Measurements from ENCODE around the gene APOBEC4.
"Not testable (repeated sequence)": the region's sequence is repeated elsewhere in the genome, so short reads cannot be mapped to it uniquely, and the experiment has no call there.

The APOBEC4 gene

GRCh38 chr1:183632964-183633363 is 20.2 kb downstream of the APOBEC4 start:
- peak in 1 of 5 donors; percentile 39 for DNase-seq

- DNase-seq: no peak
These were observed 21.0 kb downstream of the APOBEC4 start for GRCh38 chr1:183632114-183632513.

GRCh38 chr1:183630748-183631147 is 22.4 kb downstream of the APOBEC4 start:
- no peak for DNase-seq

DNA sequence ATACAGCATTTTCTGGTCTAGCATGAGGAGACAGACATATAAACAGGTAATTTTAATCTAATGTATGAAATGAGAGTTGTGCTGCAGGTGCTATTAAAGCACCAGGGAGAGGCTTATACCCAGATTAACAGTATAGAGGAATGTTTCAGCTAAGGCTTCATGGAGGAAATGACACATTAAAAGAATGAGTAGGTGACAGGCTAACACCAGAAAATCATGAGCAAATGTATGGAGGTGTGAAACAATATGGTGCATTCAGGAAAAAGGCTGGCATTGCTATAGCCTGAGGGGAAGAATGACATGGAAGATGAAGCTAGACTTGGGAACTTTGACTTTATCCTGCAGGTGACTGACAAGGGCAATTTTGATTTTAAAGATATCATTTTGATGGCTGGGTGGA is 24.6 kb downstream of the APOBEC4 start:
- DNase-seq: no peak

DNA sequence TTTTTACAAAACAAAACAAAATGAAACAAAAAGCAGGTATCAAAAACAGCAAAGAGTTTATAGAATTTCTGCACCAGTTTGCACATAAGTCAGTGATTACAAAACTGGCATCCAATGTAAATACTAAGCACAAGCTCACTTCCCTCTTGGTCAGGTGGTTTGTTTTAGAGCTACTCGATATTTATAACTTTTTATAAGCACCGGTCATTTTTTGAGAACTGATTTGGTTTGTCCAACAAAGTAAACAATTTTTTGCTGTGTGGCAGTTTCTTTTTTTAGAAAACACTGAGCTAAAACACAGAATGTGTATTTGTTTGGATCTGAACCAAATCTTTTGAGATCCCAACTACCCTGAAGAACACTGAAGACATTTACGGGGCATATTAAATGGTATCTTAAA is 26.9 kb downstream of the APOBEC4 start:
- not testable (repeated sequence) for DNase-seq

GRCh38 chr1:183622884-183623785 is 30.0 kb downstream of the APOBEC4 start:
- peak in 3 of 5 donors; percentile 28 to 60 (median 30) for DNase-seq

GRCh38 chr1:183622013-183622412 is 31.1 kb downstream of the APOBEC4 start:
- no peak for DNase-seq

GRCh38 chr1:183620311-183620710 is 32.8 kb downstream of the APOBEC4 start:
- no peak for DNase-seq

- DNase-seq: no peak
These were observed 33.3 kb downstream of the APOBEC4 start for GRCh38 chr1:183619781-183620180.

DNA sequence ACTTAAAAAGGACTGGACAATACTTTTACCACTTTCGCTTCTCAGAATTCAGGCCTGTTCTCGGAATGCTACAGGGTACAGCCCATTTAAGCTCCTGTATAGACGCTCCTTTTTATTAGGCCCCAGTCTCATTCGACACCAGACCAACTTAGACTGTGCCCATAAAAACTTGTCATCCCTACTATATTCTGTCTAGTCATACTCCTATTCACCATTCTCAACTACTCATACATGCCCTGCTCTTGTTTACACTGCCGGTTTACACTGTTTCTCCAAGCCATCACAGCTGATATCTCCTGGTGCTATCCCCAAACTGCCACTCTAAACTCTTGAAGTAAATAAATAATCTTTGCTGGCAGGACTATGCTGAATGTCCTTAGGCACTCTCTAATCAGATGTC is 34.9 kb downstream of the APOBEC4 start:
- not testable (repeated sequence) for DNase-seq

DNA sequence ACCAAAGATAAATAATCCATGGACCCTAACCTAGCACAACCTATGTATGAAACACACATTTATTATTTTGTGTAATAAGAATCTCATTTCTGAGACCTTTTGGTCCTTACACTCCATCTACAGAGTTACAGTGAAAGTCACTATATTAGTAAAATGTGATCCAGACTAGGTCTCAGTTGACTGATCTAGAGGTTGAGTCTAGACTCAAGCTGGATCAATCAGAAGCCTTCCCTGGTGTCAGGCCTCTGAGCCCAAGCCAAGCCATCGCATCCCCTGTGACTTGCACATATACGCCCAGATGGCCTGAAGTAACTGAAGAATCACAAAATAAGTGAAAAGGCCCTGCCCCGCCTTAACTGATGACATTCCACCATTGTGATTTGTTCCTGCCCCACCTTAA is 40.1 kb downstream of the APOBEC4 start:
- DNase-seq: not testable (repeated sequence)

- no peak for DNase-seq
These were observed 40.7 kb downstream of the APOBEC4 start for GRCh38 chr1:183612407-183612806.

GRCh38 chr1:183611021-183611420 is 42.1 kb downstream of the APOBEC4 start:
- DNase-seq: no peak

DNA sequence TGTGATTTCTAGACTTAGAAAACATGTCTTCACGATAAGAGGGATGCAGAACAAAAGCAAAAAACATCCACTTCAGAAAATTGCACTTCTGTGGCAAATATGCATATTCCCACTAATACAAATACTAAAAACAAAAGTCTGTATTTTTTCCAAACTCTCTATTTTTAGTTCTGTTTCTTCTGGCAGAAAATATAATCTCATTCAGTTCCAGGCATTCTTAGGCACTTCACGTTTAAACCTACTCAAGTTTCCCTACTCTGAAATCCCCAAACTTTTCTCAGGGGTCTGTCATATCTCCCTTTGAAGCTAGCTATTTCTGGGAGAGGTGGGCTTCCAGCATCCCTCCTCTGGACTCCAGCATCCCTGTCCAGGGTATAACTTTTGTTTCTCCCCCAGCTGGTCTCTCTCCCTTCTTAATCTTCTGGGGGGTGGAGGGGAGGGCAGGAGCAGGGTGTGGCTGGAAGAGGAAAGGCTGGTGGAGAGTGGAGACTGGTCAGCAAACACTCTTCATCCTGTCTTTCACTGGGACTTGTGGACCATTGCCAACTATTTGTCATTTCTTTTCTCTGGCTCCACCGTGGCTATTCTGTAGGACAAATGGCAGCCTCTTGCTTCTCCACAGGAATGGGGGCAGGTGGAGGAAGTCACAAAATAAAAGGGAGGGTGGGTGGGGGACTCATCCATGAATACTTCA is 43.2 kb downstream of the APOBEC4 start:
- DNase-seq: no peak

DNA sequence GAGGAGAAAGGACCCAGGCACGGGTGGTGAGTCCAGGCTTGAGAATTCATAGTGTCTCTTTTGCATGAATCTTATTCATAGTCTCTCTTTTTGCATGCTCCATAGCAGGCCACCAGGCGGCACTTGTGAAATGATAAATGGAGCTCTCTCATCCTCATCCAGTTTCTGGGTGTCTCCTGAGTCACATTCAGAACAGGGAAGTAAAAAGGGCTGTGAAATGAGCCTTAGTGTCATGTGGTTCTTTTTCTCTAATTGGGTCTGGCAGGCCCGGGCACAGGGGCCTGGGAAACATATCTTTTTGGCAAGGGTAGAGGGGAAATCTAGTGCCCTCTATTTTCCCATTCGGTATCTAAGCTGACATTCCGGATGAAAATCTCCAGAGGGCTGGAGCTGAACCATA is 43.8 kb downstream of the APOBEC4 start:
- DNase-seq: no peak

DNA sequence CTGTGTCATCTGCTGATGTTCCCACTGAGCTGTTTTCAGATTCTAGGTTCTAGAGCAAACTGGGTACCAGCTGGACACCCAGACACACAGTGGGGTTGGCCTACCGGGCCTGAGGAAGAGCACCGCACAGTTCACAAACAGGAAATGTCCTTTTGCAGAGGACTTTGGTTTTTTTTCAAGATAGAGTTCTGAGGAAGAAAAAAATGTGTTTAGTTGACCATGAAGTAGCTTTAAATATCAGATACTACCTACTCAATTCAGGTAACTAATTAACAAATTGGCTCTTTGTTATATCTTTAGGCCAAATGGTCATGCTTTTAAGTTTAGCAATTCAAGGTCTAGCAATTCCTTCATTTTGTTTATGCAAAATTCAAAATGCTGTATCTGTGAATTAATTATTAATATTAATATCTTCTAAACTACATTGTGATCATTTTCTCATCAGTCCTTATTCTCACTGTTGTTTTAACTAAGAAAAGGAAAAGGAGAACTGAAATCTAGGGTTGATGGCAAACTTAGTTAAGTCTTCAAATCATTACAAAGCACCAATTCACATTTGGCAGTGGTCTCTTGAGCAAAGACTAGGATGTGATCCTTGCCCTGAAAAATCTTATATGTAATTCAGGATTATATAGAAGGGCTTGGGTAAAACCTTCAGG is 45.7 kb downstream of the APOBEC4 start:
- DNase-seq: no peak

GRCh38 chr1:183605904-183606303 is 47.2 kb downstream of the APOBEC4 start:
- DNase-seq: no peak

GRCh38 chr1:183604815-183605214 is 48.3 kb downstream of the APOBEC4 start:
- no peak for DNase-seq

GRCh38 chr1:183604038-183604808 is 48.9 kb downstream of the APOBEC4 start:
- DNase-seq: no peak

DNA sequence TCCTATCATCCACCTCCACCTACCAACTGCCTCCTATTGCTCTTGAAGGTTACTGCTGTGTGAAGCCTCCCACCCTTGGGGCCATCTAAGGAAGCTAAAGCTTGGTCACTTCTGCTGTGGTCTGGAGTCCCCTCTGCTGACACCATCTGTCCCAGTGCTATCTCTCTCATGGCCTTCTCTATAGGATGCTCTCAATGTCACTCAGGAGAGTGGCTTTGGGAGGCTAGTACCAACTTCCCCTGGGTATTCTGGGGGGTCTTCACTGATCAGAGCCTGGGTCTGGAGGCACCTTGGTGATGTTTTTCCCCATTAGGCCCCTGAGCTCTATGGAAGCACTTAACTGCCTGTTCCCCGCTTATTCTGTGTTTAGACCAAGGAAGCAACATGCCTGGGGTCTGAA is 50.6 kb downstream of the APOBEC4 start:
- no peak for DNase-seq

DNA sequence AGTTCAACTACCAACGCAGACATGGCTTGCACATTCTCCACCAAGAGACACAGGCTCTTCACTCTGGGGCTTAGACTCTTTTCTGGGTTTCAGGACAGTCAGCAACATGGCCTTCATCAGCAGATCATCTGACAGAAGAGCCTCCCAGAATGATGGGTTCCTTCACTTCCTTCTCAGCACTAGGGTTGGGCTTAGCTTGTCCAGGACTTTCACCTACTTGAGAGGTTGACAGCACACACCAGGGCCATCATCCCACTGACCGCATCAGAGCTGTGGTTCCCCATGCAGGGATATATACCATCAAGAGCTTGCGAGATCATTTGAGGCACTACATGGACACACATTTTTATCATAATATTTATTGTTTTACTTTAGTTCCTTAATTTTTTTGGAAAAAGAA is 52.5 kb downstream of the APOBEC4 start:
- DNase-seq: no peak

DNA sequence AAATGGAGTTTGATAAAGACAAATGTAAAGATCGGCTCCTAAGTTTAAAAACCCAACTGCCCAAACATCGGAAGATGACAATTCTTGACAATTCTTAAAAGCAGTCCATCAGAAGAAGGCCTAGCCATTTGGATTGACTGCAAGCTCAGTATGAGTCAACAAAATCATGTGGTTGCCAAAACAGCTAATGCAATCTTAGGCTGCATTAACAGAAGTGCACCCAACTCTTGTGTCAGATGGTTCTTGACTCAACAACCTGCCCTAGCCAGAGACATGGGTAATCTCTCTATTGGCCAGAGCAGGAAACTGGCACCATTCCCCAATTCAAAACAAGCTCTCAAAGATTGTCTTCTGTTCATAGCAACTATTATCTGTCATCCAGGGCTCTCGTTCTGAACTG is 53.0 kb downstream of the APOBEC4 start:
- no peak for DNase-seq

DNA sequence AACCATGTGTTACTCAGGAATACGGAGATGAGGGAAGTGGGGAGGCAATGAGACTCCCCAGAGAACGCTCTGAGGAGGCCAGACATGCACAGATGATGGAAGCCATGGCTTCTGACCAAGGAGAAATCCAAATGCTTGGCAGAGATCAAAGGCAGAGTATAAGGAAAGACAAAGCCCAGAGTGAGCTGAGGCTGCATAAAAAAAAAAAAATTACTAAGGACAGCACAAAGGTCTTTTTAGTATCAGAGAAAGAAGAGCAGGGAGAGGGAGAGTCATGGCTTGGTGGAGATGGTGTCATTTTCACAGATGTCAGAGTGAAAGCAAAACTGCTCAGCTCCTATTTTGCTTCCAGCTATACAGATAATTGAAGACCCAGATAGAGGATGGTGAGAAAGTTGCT is 54.7 kb downstream of the APOBEC4 start:
- DNase-seq: peak in 1 of 5 donors; percentile 30
